Parathyroid adenoma (tissue), 2 donors: ENCODE data around the gene DNAJC25.

Source experiments
- H2AFZ ChIP-seq: fragments of 300-600 bp; sonication (generic); one replicate; pipeline ENCODE4 v1.7.0; 2017; ENCODE audit warnings: antibody characterized with exemption, mild to moderate bottlenecking
- H3K27ac ChIP-seq: fragments of 300-600 bp; sonication (generic); one replicate; pipeline ENCODE4 v1.7.0; 2017
- H3K27me3 ChIP-seq: fragments of 300-600 bp; sonication (generic); one replicate; pipeline ENCODE4 v1.7.0; 2017; ENCODE audit warnings: low read length; ENCODE audit not compliant: control insufficient read depth, insufficient read depth
- H3K36me3 ChIP-seq: fragments of 300-600 bp; sonication (generic); one replicate; pipeline ENCODE4 v1.7.0; 2017; ENCODE audit warnings: low read length; ENCODE audit not compliant: control insufficient read depth, insufficient read depth
- H3K4me1 ChIP-seq: fragments of 300-600 bp; sonication (generic); one replicate; pipeline ENCODE4 v1.7.0; 2017; ENCODE audit warnings: control low read depth
- H3K4me2 ChIP-seq: fragments of 300-600 bp; sonication (generic); one replicate; pipeline ENCODE4 v1.7.0; 2017; ENCODE audit warnings: low read length
- H3K4me3 ChIP-seq: fragments of 300-600 bp; sonication (generic); one replicate; pipeline ENCODE4 v1.7.0; 2017; ENCODE audit warnings: low read depth, low read length
- H3K79me2 ChIP-seq: fragments of 300-600 bp; sonication (generic); one replicate; pipeline ENCODE4 v1.7.0; 2017; ENCODE audit warnings: control low read depth
- H3K9ac ChIP-seq: fragments of 300-600 bp; sonication (generic); one replicate; pipeline ENCODE4 v1.7.0; 2017; ENCODE audit warnings: mild to moderate bottlenecking
- H3K9me3 ChIP-seq: fragments of 300-600 bp; sonication (generic); one replicate; pipeline ENCODE4 v1.7.0; 2017; ENCODE audit warnings: low read length; ENCODE audit not compliant: control insufficient read depth
- TF ChIP-seq, protein P1 (sequence below): fragments of 300-600 bp; sonication (generic); IDR thresholded peaks from one replicate; pipeline ENCODE4 v1.7.0; 2017; ENCODE audit warnings: antibody characterized with exemption, mild to moderate bottlenecking
- donor health status: primary hyperparathyroidism.

The DNAJC25 gene

GRCh38 chr9:111621895-111622480 is 9.1 kb upstream of the DNAJC25 start:
- Histone ChIP-seq H3K79me2 (no peaks in the 10 kb centered on the region), H3K9me3 (no peaks in the 10 kb centered on the region), H3K4me1 (no peaks in the 10 kb centered on the region), H3K27ac (no peak overlapping the region), H3K36me3 (no peaks in the 10 kb centered on the region), H3K27me3 (no peaks in the 10 kb centered on the region), H2AFZ (no peak overlapping the region), H3K4me2 (no peak overlapping the region), H3K4me3 (no peak overlapping the region), H3K9ac (no peak overlapping the region)
- TF ChIP-seq, protein P1, sequence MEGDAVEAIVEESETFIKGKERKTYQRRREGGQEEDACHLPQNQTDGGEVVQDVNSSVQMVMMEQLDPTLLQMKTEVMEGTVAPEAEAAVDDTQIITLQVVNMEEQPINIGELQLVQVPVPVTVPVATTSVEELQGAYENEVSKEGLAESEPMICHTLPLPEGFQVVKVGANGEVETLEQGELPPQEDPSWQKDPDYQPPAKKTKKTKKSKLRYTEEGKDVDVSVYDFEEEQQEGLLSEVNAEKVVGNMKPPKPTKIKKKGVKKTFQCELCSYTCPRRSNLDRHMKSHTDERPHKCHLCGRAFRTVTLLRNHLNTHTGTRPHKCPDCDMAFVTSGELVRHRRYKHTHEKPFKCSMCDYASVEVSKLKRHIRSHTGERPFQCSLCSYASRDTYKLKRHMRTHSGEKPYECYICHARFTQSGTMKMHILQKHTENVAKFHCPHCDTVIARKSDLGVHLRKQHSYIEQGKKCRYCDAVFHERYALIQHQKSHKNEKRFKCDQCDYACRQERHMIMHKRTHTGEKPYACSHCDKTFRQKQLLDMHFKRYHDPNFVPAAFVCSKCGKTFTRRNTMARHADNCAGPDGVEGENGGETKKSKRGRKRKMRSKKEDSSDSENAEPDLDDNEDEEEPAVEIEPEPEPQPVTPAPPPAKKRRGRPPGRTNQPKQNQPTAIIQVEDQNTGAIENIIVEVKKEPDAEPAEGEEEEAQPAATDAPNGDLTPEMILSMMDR, result peak; percentile 67

- H3K27ac ChIP-seq, result no peak overlapping the region
- H3K4me1 ChIP-seq, result no peaks in the 10 kb centered on the region
- no peaks in the 10 kb centered on the region for H3K79me2 ChIP-seq
- TF ChIP-seq, protein P1, result no peak
- H3K4me3 ChIP-seq, result no peak overlapping the region
- no peaks in the 10 kb centered on the region for H3K9me3 ChIP-seq
- H3K9ac ChIP-seq, result no peak overlapping the region
- no peaks in the 10 kb centered on the region for H3K36me3 ChIP-seq
- H3K4me2 ChIP-seq, result no peak overlapping the region
- no peak overlapping the region for H2AFZ ChIP-seq
- H3K27me3 ChIP-seq, result no peaks in the 10 kb centered on the region
Observed at GRCh38 chr9:111622626-111623025, 8.5 kb upstream of the DNAJC25 start.

DNA sequence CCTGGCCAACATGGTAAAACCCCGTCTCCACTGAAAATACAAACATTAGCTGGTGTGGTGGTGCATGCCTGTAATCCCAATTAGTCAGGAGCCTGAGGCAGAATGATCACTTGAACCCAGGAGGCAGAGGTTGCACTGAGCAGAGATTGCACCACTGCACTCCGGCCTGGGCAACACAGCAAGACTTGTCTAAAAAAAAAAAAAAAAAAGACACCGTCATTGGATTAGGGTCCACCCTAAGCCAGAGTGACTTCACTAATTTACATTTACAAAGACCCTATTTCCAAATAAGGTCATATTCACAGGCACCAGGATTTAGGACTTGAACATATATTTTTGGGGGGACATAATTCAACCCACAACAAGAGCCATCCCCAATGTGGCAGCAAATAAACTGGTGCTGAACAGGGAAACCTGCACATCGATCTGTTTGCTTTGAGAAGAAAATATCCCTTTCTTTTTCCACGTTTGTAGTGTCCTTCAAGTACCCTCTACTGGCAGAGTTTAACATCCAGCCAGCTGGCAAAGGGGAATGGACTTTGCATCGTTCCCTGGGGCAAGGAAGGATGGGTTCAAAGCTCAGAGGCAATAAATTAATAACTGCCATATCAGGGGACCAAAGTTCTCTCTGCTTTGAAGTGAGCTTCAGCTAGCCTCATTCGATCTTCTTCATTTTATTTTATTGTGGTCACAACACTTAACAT is 3.7 kb upstream of the DNAJC25 start:
- Histone ChIP-seq H3K4me3 (no peak overlapping the region), H2AFZ (no peak overlapping the region), H3K4me2 (no peak overlapping the region), H3K9ac (no peak overlapping the region), H3K27ac (no peak overlapping the region), H3K36me3 (no peaks in the 10 kb centered on the region), H3K27me3 (no peaks in the 10 kb centered on the region), H3K79me2 (peaks cover 4% of the 10 kb centered on the region), H3K4me1 (no peaks in the 10 kb centered on the region), H3K9me3 (no peaks in the 10 kb centered on the region)
- TF ChIP-seq, protein P1, result no peak

DNA sequence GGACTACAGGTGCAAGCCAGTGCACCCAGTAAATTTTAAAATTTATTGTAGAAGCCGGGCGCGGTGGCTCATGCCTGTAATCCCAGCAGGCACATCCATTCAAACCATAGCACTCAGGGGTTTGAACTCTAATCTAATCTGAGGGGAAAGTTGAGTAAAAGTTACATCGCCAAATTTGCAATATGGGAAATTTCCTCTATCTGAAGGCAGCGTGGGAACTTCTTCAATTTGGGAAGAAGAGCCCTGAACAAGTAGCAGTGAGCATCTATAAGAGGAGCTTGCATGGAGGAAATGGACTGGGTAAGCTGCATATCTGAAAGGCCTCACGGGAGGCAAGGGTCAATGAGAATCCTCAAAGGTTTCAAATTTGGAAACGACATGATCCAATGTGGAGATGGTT is 2.7 kb upstream of the DNAJC25 start:
- H3K9me3 ChIP-seq, result no peaks in the 10 kb centered on the region
- no peak overlapping the region for H3K4me3 ChIP-seq
- H3K27me3 ChIP-seq, result no peaks in the 10 kb centered on the region
- no peak overlapping the region for H3K27ac ChIP-seq
- no peak overlapping the region for H3K9ac ChIP-seq
- H2AFZ ChIP-seq, result no peak overlapping the region
- no peaks in the 10 kb centered on the region for H3K4me1 ChIP-seq
- peaks cover 4% of the 10 kb centered on the region for H3K79me2 ChIP-seq
- TF ChIP-seq, protein P1, result no peak
- H3K4me2 ChIP-seq, result no peak overlapping the region
- no peaks in the 10 kb centered on the region for H3K36me3 ChIP-seq
